ENCODE data around the gene CYTL1. TPM values are rescaled to one million over a fixed set of nuclear protein-coding genes. Genes with fewer than 3 reads are reported as not detected.

CYTL1 gene
- total RNA-seq, 4 donors from 2014 or later = 0.51 to 15.9 (median 9.8) TPM

- Histone ChIP-seq H3K4me3 (no peak overlapping the region), H3K36me3 (no peaks in the 10 kb centered on the region), H3K4me1 (no peaks in the 10 kb centered on the region), H3K9me3 (no peaks in the 10 kb centered on the region), H3K27me3 (no peaks in the 10 kb centered on the region), H3K27ac (peak overlapping the region in 1 of 2 donors; percentile 56)
- no peak for DNase-seq
- intact Hi-C loops (cut with DNase I; ENCODE audit: low total_unique reads) = no loop called here
- TF ChIP-seq POLR2A (IDR thresholded peaks at IDR 0.05) (no peak), CTCF (IDR thresholded peaks at IDR 0.05) (no peak)
Observed at GRCh38 chr4:5052726-5053425, 33.6 kb upstream of the CYTL1 start.

- peak overlapping the region; percentile 41 to 51 for H3K4me3 ChIP-seq
- H3K27me3 ChIP-seq = no peaks in the 10 kb centered on the region
- no peak for DNase-seq
- intact Hi-C loops (cut with DNase I; ENCODE audit: low total_unique reads) = no loop called here
- peak overlapping the region; percentile 40 to 56 for H3K27ac ChIP-seq
- H3K9me3 ChIP-seq = no peaks in the 10 kb centered on the region
- TF ChIP-seq POLR2A (IDR thresholded peaks at IDR 0.05) (no peak), CTCF (IDR thresholded peaks at IDR 0.05) (no peak)
- H3K36me3 ChIP-seq = no peaks in the 10 kb centered on the region
- H3K4me1 ChIP-seq = no peaks in the 10 kb centered on the region
Observed at GRCh38 chr4:5052204-5052702, 33.0 kb upstream of the CYTL1 start.

- peak; percentile 55 to 59 for DNase-seq
- Histone ChIP-seq H3K4me1 (no peaks in the 10 kb centered on the region), H3K9me3 (no peaks in the 10 kb centered on the region), H3K4me3 (peak within 1 kb of the TSS; percentile 41 to 51), H3K27me3 (no peaks in the 10 kb centered on the region), H3K27ac (peak within 1 kb of the TSS; percentile 40 to 56), H3K36me3 (no peaks in the 10 kb centered on the region)
- intact Hi-C loops (cut with DNase I; ENCODE audit: low total_unique reads) = no loop called here
- TF ChIP-seq POLR2A (IDR thresholded peaks at IDR 0.05) = no peak
- no peak for TF ChIP-seq CTCF (IDR thresholded peaks at IDR 0.05)
Observed at GRCh38 chr4:5051278-5052203, 32.3 kb upstream of the CYTL1 start, which contains the start of gene STK32B. TSS of gene STK32B (plus strand) at chr4:5051480.

GRCh38 chr4:5050520-5051277 lies 31.4 kb upstream of the CYTL1 start:
- TF ChIP-seq CTCF (IDR thresholded peaks at IDR 0.05) (peak; percentile 60 to 77 (median 70)), POLR2A (IDR thresholded peaks at IDR 0.05) (no peak)
- H3K36me3 ChIP-seq = no peaks in the 10 kb centered on the region
- no peaks in the 10 kb centered on the region for H3K9me3 ChIP-seq
- intact Hi-C loops (cut with DNase I; ENCODE audit: low total_unique reads) = no loop called here
- H3K27ac ChIP-seq = peak overlapping the region; percentile 20 to 56
- H3K4me3 ChIP-seq = peak overlapping the region; percentile 41 to 51
- H3K4me1 ChIP-seq = no peaks in the 10 kb centered on the region
- no peaks in the 10 kb centered on the region for H3K27me3 ChIP-seq
- DNase-seq = peak; percentile 65 to 73

Measured in uterus (tissue), 4 donors.